Endothelial cell (in vitro differentiated cells): ENCODE data around the gene OMP. TPM values are rescaled to one million over a fixed set of nuclear protein-coding genes. Genes with fewer than 3 reads are reported as not detected.

Experiments used
- DNase-seq: peaks from one replicate; pipeline ENCODE4 v3.0.0; 2021; ENCODE audit warnings: low spot score
- H3K27ac Mint-ChIP-seq: one replicate; pipeline ENCODE4 v1.8.0; 2021; ENCODE audit warnings: mixed read lengths, inconsistent platforms; ENCODE audit not compliant: unreplicated experiment
- H3K27me3 Mint-ChIP-seq: one replicate; pipeline ENCODE4 v1.8.0; 2021; ENCODE audit warnings: mild to moderate bottlenecking, moderate library complexity, mixed read lengths, inconsistent platforms; ENCODE audit not compliant: unreplicated experiment
- H3K36me3 Mint-ChIP-seq: one replicate; pipeline ENCODE4 v1.8.0; 2021; ENCODE audit warnings: mild to moderate bottlenecking, low read depth, mixed read lengths, inconsistent platforms; ENCODE audit not compliant: unreplicated experiment
- H3K4me1 Mint-ChIP-seq: one replicate; pipeline ENCODE4 v1.8.0; 2021; ENCODE audit warnings: mild to moderate bottlenecking, mixed read lengths, inconsistent platforms; ENCODE audit not compliant: unreplicated experiment
- H3K4me3 Mint-ChIP-seq: one replicate; pipeline ENCODE4 v1.8.0; 2021; ENCODE audit warnings: mild to moderate bottlenecking, mixed read lengths, inconsistent platforms; ENCODE audit not compliant: unreplicated experiment
- H3K9me3 Mint-ChIP-seq: one replicate; pipeline ENCODE4 v1.8.0; 2021; ENCODE audit warnings: mixed read lengths, inconsistent platforms; ENCODE audit not compliant: unreplicated experiment
- CTCF ChIP-seq: fragments of 200-600 bp; sonication (generic); IDR thresholded peaks from one replicate; pipeline ENCODE4 v1.5.0; 2021; ENCODE audit warnings: antibody characterized with exemption; ENCODE audit not compliant: unreplicated experiment
- total RNA-seq: library from RNA; stranded (reverse); fragmentation: NEBNext Ultra II Directional; extraction: Animal tissue kit (Norgen Biotek cat#: 25700); gene quantifications from one replicate; pipeline ENCODE4 v1.2.1, GENCODE V29; 2021; ENCODE audit not compliant: unreplicated experiment

The OMP gene
- total RNA-seq, 1 donor from 2014 or later: not detected

DNA sequence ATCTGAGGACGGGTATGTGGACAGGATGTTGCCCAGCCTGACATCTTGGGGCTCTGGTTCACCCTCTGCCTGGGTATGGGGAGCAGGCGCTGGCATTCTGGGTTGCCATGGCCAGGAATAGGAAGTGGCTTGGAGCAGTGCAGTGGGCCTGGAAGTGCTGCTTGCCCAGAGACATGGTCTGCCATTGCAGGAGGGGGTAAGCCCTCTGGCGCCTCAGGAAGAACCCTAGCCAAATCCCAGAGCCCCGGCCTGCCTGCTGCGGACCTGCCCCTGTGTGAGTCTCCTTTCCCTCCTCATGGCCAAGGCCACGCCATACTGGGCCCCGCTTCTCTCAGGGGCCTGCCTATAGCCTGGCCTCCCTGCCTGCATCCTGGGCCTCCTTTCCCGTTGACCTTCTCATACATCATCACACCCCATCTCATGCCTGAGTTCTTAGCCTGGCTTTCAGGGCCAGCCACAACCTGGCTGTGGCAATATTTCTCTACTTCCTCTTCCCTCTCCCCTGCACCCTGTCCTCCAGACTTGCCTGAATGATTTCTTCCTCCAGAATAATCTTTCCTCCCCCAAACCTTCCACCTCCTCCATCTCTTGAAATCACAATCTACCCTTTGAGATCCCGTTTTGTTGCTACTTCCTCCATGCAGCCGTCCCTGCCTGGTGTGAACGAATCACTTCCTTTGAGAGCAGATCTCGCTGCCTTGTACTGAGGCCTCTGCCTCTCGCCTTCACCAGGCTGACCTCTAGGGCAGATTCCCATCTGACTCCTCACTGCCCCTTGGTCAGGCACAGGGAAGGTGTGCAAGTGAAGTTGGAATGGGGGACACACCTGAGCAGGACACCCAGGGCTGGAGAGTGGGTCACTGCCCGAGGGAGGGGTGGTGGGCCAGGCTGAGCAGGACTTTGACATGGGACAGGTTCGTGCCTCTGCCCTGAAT is 30.7 kb upstream of the OMP start:
- no peak for DNase-seq

GRCh38 chr11:77072851-77073327 is 29.8 kb upstream of the OMP start:
- no peak overlapping the region for H3K27ac Mint-ChIP-seq
- no peak for TF ChIP-seq CTCF
- peaks cover 29% of the 10 kb centered on the region for H3K4me1 Mint-ChIP-seq
- H3K4me3 Mint-ChIP-seq: no peak overlapping the region
- peaks cover 8% of the 10 kb centered on the region for H3K36me3 Mint-ChIP-seq
- DNase-seq: no peak
- H3K27me3 Mint-ChIP-seq: peaks cover 8% of the 10 kb centered on the region
- H3K9me3 Mint-ChIP-seq: no peaks in the 10 kb centered on the region

More for the DNA sequence above, 30.7 kb upstream of the OMP start:
- Mint-ChIP-seq H3K4me3 (no peak overlapping the region), H3K27me3 (peaks cover 14% of the 10 kb centered on the region), H3K4me1 (peaks cover 34% of the 10 kb centered on the region), H3K36me3 (peaks cover 8% of the 10 kb centered on the region), H3K27ac (peak overlapping the region; percentile 73), H3K9me3 (no peaks in the 10 kb centered on the region)
- TF ChIP-seq CTCF: no peak

DNA sequence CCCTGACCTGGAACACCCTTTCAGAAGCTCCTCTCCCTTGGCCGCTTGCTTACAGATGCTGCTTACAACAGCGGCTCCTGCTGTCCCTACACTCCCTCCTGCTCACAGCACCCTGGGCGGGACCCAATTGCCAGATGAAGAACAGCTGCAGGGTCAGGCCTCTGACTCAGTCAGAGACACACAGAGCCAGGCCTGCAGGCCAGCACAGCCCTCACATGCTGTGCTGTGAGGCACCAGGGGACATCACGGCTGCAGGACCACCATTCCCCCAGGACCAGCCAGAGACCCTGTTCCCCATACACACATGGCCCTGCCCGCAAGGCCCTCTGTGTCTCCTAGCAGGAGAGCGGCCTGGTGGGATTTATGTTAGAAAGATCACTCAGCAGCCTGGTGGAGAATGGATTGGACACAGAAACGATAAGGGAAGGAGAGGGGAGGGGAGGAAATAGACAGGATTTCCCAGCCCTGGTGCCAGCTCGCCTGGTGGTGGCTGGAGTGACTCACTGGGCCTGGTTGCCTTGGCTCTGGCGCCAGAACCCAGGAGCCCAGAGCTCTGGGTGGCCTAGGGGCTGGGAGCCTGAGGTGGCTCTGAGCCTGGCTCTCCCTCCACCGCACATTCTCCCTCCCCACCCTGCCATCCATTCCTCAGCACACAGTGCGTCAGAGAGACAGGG is 29.2 kb upstream of the OMP start:
- no peak for TF ChIP-seq CTCF
- peak overlapping the region; percentile 52 for H3K27ac Mint-ChIP-seq
- H3K4me1 Mint-ChIP-seq: peaks cover 24% of the 10 kb centered on the region
- peaks cover 7% of the 10 kb centered on the region for H3K27me3 Mint-ChIP-seq
- no peak for DNase-seq
- H3K4me3 Mint-ChIP-seq: no peak overlapping the region
- H3K36me3 Mint-ChIP-seq: peaks cover 8% of the 10 kb centered on the region
- no peaks in the 10 kb centered on the region for H3K9me3 Mint-ChIP-seq

DNA sequence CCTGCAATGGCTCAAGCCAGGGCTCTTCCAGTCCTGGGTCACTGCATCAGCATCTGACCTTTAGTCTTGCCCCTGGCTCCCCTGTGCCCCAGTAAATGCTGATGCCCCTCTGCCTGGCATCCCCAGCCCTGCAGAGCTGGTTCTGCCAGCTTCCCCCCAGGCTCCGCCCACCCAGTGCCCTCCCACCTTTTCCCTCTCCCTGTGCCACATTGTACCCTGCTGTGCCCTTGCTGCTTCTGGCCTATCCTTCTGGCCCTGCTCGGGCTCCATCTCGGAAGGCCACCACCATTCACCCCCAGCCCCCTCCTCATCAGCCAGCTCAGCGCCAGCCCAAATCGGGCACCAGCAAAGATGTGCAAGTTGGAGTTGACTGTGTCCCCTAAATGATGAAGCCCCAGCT is 28.4 kb upstream of the OMP start:
- Mint-ChIP-seq H3K9me3 (no peaks in the 10 kb centered on the region), H3K4me3 (no peak overlapping the region), H3K4me1 (peaks cover 22% of the 10 kb centered on the region)

More for the DNA sequence above, 28.4 kb upstream of the OMP start:
- no peak for TF ChIP-seq CTCF
- DNase-seq: no peak
- no peak overlapping the region for H3K27ac Mint-ChIP-seq
- peaks cover 8% of the 10 kb centered on the region for H3K36me3 Mint-ChIP-seq
- H3K27me3 Mint-ChIP-seq: peaks cover 7% of the 10 kb centered on the region
